ENCODE measurements around the gene ZFAND3. TPM values are rescaled to one million over a fixed set of nuclear protein-coding genes. Genes with fewer than 3 reads are reported as not detected.
"Not testable (repeated sequence)": the region's sequence is repeated elsewhere in the genome, so short reads cannot be mapped to it uniquely, and the experiment has no call there.

Gene ZFAND3
- total RNA-seq, 1 experiment from 2014 or later = 22.2 TPM

GRCh38 chr6:38117281-38117680 lies 297.8 kb downstream of the ZFAND3 start:
- H3K9ac ChIP-seq (ENCODE audit: low read length) = no peak overlapping the region
- H3K27me3 ChIP-seq (ENCODE audit: low read length) = no peaks in the 10 kb centered on the region
- H4K20me1 ChIP-seq (ENCODE audit: low read length) = no peaks in the 10 kb centered on the region
- TF ChIP-seq EZH2 (IDR thresholded peaks at IDR 0.05; ENCODE audit: low read length, unreplicated experiment) (no peak), EZH2phosphoT487 (IDR thresholded peaks at IDR 0.05; ENCODE audit: borderline replicate concordance, low read length) (no peak), CTCF (conservative IDR thresholded peaks at IDR 0.05; ENCODE audit: low read depth, low read length) (no peak)
- ChIA-PET POLR2A (ENCODE audit: unreplicated experiment) (no interaction called here), CTCF (interaction anchor here (0.5 kb wide), 1 partner anchor 413 kb away, joined by 3 read pairs; no protein-coding TSS in a partner anchor)
- no peaks in the 10 kb centered on the region for H3F3A ChIP-seq (ENCODE audit: low read length, unreplicated experiment)
- ATAC-seq (peak; percentile 33; the same call in 1 of the 2 replicates), DNase-seq (no peak)
- peaks cover 4% of the 10 kb centered on the region; the same call in 1 of the 2 replicates for H3K79me2 ChIP-seq (ENCODE audit: low read length)
- H3K4me2 ChIP-seq (ENCODE audit: low read length) = no peak overlapping the region
- TSS peak; percentile 13 for BruUV-seq (replicated peaks)
- intact Hi-C loops (cut with micrococcal nuclease) = no loop called here
- H3K9me3 ChIP-seq (ENCODE audit: low read length) = no peaks in the 10 kb centered on the region
- H2AFZ ChIP-seq (ENCODE audit: low read length) = no peak overlapping the region
- H3K4me1 ChIP-seq (ENCODE audit: insufficient read depth, low read length) = no peaks in the 10 kb centered on the region
- H3K27ac ChIP-seq (ENCODE audit: low read length) = no peak overlapping the region
- no peak overlapping the region for H3K4me3 ChIP-seq (ENCODE audit: low read length)
- H3K9me2 ChIP-seq (replicated peaks; ENCODE audit: low read length) = no peaks in the 10 kb centered on the region
- peaks cover 13% of the 10 kb centered on the region; the same call in 1 of the 2 replicates for H3K36me3 ChIP-seq (ENCODE audit: low read depth, low read length)

- Histone ChIP-seq H3K36me3 (ENCODE audit: low read depth, low read length) (peaks cover 13% of the 10 kb centered on the region; the same call in 1 of the 2 replicates), H3K4me3 (ENCODE audit: low read length) (no peak overlapping the region), H3F3A (ENCODE audit: low read length, unreplicated experiment) (no peaks in the 10 kb centered on the region), H3K9me2 (replicated peaks; ENCODE audit: low read length) (no peaks in the 10 kb centered on the region), H3K27me3 (ENCODE audit: low read length) (no peaks in the 10 kb centered on the region), H4K20me1 (ENCODE audit: low read length) (no peaks in the 10 kb centered on the region), H3K27ac (ENCODE audit: low read length) (no peak overlapping the region), H3K9me3 (ENCODE audit: low read length) (no peaks in the 10 kb centered on the region), H3K4me2 (ENCODE audit: low read length) (no peak overlapping the region), H3K4me1 (ENCODE audit: insufficient read depth, low read length) (no peaks in the 10 kb centered on the region), H3K79me2 (ENCODE audit: low read length) (no peaks in the 10 kb centered on the region), H3K9ac (ENCODE audit: low read length) (no peak overlapping the region), H2AFZ (ENCODE audit: low read length) (no peak overlapping the region)
- CTCF ChIA-PET = no interaction called here
- no peak for TF ChIP-seq EZH2 (IDR thresholded peaks at IDR 0.05; ENCODE audit: low read length, unreplicated experiment)
- TF ChIP-seq EZH2phosphoT487 (IDR thresholded peaks at IDR 0.05; ENCODE audit: borderline replicate concordance, low read length) = no peak
- TF ChIP-seq CTCF (conservative IDR thresholded peaks at IDR 0.05; ENCODE audit: low read depth, low read length) = no peak
- POLR2A ChIA-PET (ENCODE audit: unreplicated experiment) = interaction anchor here (0.5 to 0.6 kb wide), 2 partner anchors 8 to 26 kb away, joined by 6 read pairs; no protein-coding TSS in a partner anchor
- no TSS peak for BruUV-seq (replicated peaks)
- no peak for ATAC-seq
- no peak for DNase-seq
- intact Hi-C loops (cut with micrococcal nuclease) = no loop called here
Observed at GRCh38 chr6:38118791-38119365, 299.4 kb downstream of the ZFAND3 start.

- Histone ChIP-seq H3K4me1 (ENCODE audit: insufficient read depth, low read length) (no peaks in the 10 kb centered on the region), H3K36me3 (ENCODE audit: low read depth, low read length) (peaks cover 13% of the 10 kb centered on the region; the same call in 1 of the 2 replicates), H3K9me2 (replicated peaks; ENCODE audit: low read length) (no peaks in the 10 kb centered on the region), H3K9me3 (ENCODE audit: low read length) (no peaks in the 10 kb centered on the region), H3K79me2 (ENCODE audit: low read length) (no peaks in the 10 kb centered on the region), H3K27ac (ENCODE audit: low read length) (no peak overlapping the region), H3K4me2 (ENCODE audit: low read length) (no peak overlapping the region), H3K4me3 (ENCODE audit: low read length) (no peak overlapping the region), H4K20me1 (ENCODE audit: low read length) (no peaks in the 10 kb centered on the region), H2AFZ (ENCODE audit: low read length) (no peak overlapping the region), H3K27me3 (ENCODE audit: low read length) (no peaks in the 10 kb centered on the region), H3F3A (ENCODE audit: low read length, unreplicated experiment) (no peaks in the 10 kb centered on the region), H3K9ac (ENCODE audit: low read length) (no peak overlapping the region)
- intact Hi-C loops (cut with micrococcal nuclease) = no loop called here
- no peak for TF ChIP-seq EZH2phosphoT487 (IDR thresholded peaks at IDR 0.05; ENCODE audit: borderline replicate concordance, low read length)
- no peak for TF ChIP-seq EZH2 (IDR thresholded peaks at IDR 0.05; ENCODE audit: low read length, unreplicated experiment)
- TF ChIP-seq CTCF (conservative IDR thresholded peaks at IDR 0.05; ENCODE audit: low read depth, low read length) = no peak
- POLR2A ChIA-PET (ENCODE audit: unreplicated experiment) = interaction anchor here (0.5 kb wide), 1 partner anchor 27 kb away, joined by 6 read pairs; no protein-coding TSS in a partner anchor
- no TSS peak for BruUV-seq (replicated peaks)
- DNase-seq = no peak
- ATAC-seq = no peak
- CTCF ChIA-PET = no interaction called here
Observed at GRCh38 chr6:38119516-38119915, 300.0 kb downstream of the ZFAND3 start.

- CTCF ChIA-PET; DNase-seq; H3K27me3 ChIP-seq (ENCODE audit: low read length); H3K9ac ChIP-seq (ENCODE audit: low read length); H3K9me3 ChIP-seq (ENCODE audit: low read length); H3K9me2 ChIP-seq (replicated peaks; ENCODE audit: low read length); BruUV-seq (replicated peaks); POLR2A ChIA-PET (ENCODE audit: unreplicated experiment); H3K4me3 ChIP-seq (ENCODE audit: low read length); H3K79me2 ChIP-seq (ENCODE audit: low read length); H3K4me2 ChIP-seq (ENCODE audit: low read length); H4K20me1 ChIP-seq (ENCODE audit: low read length); H3F3A ChIP-seq (ENCODE audit: low read length, unreplicated experiment); H3K27ac ChIP-seq (ENCODE audit: low read length); H3K4me1 ChIP-seq (ENCODE audit: insufficient read depth, low read length); ATAC-seq; intact Hi-C loops (cut with micrococcal nuclease); H2AFZ ChIP-seq (ENCODE audit: low read length): not testable (repeated sequence)
- H3K36me3 ChIP-seq (ENCODE audit: low read depth, low read length) = peaks cover 17% of the 10 kb centered on the region; the same call in 1 of the 2 replicates
Observed at GRCh38 chr6:38124224-38124926, 304.8 kb downstream of the ZFAND3 start.

Measured in PC-3 (cell line).